ENCODE data around the gene NFATC1.

Gene NFATC1

GRCh38 chr18:79457239-79457638 lies 61.5 kb downstream of the NFATC1 start:
- DNase-seq (ENCODE audit: extremely low spot score): no peak
- ChIA-PET POLR2A (no interaction called here), CTCF (no interaction called here)

GRCh38 chr18:79457652-79458051 lies 61.9 kb downstream of the NFATC1 start:
- CTCF ChIA-PET: no interaction called here
- no peak for DNase-seq (ENCODE audit: extremely low spot score)
- no peak for TF ChIP-seq CTCF (IDR thresholded peaks at IDR 0.05; ENCODE audit: control extremely low read depth, extremely low read depth, low read depth, missing control alignments)
- POLR2A ChIA-PET: no interaction called here

More at GRCh38 chr18:79457239-79457638, 61.5 kb downstream of the NFATC1 start:
- no peak for TF ChIP-seq CTCF (IDR thresholded peaks at IDR 0.05; ENCODE audit: control extremely low read depth, extremely low read depth, low read depth, missing control alignments)

DNA sequence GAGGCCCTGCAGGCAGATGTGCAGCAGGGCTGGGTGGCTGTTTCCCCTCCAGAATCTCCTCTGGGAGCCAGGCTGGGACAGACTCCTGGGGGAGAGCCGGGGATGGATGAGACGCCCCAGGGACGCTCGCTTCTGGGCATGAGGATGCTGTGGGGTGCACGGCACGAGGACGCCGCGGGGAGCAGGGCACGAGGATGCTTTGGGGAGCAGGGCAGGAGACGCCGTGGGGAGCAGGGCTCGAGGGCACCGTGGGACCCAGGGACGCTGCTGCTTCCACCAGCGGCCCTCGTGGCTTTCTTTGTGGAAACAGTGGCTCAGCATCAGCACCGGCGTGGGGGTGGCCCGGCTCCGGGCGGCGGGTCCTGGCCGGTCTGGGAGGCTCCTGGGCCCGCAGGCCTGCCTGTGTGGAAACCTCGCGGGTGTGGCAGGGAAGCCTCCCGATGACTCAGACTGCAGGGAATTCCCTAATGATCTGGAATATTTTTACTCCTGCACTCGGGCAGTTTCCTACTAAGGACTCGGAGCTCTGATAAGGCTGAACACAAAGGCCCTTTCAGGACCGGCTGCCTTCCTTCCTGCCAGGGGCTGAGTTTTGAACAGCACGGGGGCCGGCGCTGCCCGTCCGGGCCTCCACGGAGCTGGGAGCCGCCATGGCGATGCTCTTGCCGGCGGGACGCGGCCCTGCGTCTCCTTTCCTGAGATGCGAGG lies 62.6 kb downstream of the NFATC1 start:
- TF ChIP-seq CTCF (IDR thresholded peaks at IDR 0.05; ENCODE audit: control extremely low read depth, extremely low read depth, low read depth, missing control alignments): no peak
- DNase-seq (ENCODE audit: extremely low spot score): no peak
- ChIA-PET POLR2A (no interaction called here), CTCF (no interaction called here)

DNA sequence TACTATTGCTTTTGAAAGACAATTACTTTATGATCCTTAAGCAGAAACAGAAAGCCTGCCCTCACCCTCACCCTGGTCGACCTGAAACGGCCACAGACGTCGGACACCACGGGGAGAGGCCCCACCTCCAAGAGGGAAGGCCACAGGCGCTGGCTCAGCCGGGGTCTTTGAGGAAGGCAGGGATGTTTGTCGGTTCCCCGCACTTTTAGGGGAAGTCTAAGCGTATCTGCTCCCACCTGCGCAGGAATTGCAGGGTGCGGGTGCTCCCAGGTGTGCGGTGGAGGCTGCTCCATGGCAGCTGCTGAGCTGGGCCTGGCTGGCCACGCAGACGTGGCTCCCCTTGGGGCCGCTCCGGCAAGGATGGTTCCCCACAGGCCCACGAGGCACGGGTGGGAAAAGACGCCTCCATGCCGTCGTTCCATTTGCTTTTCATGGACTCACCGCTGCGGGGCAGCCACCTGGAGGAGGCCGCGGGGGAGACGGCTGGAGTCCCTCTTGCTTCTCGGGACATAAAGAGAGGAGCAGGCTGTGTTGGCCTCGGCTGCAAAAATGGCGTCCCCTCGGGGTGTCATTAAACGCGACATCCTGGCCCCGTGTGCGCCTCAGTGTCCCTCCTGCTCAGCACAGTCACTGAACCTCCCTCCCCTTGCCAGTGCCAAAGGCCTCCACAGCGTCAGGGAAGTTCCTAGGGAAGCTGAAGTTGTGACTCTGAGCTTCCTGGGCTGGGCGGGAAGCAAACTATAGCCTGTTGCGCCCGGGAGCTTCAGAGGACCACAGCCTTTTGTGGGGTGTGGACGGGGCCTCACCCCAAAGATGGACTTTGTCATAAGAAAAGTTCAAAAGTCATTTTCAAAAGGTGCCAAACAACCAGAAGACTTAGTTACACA lies 63.4 kb downstream of the NFATC1 start:
- no peak for TF ChIP-seq CTCF (IDR thresholded peaks at IDR 0.05; ENCODE audit: control extremely low read depth, extremely low read depth, low read depth, missing control alignments)
- DNase-seq (ENCODE audit: extremely low spot score): no peak
- ChIA-PET CTCF (no interaction called here), POLR2A (no interaction called here)

- no peak for TF ChIP-seq CTCF (IDR thresholded peaks at IDR 0.05; ENCODE audit: control extremely low read depth, extremely low read depth, low read depth, missing control alignments)
- peak; percentile 53 for DNase-seq (ENCODE audit: extremely low spot score)
- POLR2A ChIA-PET: no interaction called here
- CTCF ChIA-PET: no interaction called here
These were observed 64.3 kb downstream of the NFATC1 start for GRCh38 chr18:79459946-79460480.

- DNase-seq (ENCODE audit: extremely low spot score): peak; percentile 86
- no peak for TF ChIP-seq CTCF (IDR thresholded peaks at IDR 0.05; ENCODE audit: control extremely low read depth, extremely low read depth, low read depth, missing control alignments)
- POLR2A ChIA-PET: no interaction called here
- CTCF ChIA-PET: no interaction called here
These were observed 65.0 kb downstream of the NFATC1 start for GRCh38 chr18:79460481-79461300.

Data from GM10248 (cell line).